Loucy (cell line): ENCODE data around the gene OGFOD2.

Experiments used
- H2AFZ ChIP-seq: fragments of 200-600 bp; sonication (generic); 2 replicates; pipeline ENCODE4 v1.6.0; 2016; ENCODE audit warnings: antibody characterized with exemption, mild to moderate bottlenecking, low read length, moderate library complexity
- H3F3A ChIP-seq: fragments of 200-600 bp; 2 replicates; pipeline ENCODE4 v1.6.0; 2016; ENCODE audit warnings: antibody characterized with exemption, low read depth, mild to moderate bottlenecking
- H3K27me3 ChIP-seq: fragments of 200-600 bp; sonication (generic); 2 replicates; pipeline ENCODE4 v1.6.1; 2014; ENCODE audit warnings: low read length, mild to moderate bottlenecking; ENCODE audit not compliant: insufficient read depth, poor library complexity, severe bottlenecking
- H3K36me3 ChIP-seq: fragments of 200-600 bp; sonication (generic); 2 replicates; pipeline ENCODE4 v1.6.1; 2016; ENCODE audit warnings: low read length; ENCODE audit not compliant: insufficient read depth
- H3K4me1 ChIP-seq: fragments of 200-600 bp; sonication (generic); 2 replicates; pipeline ENCODE4 v1.5.1; 2014; ENCODE audit warnings: low read length, mild to moderate bottlenecking; ENCODE audit not compliant: insufficient read depth, poor library complexity, severe bottlenecking
- H3K4me2 ChIP-seq: fragments of 200-600 bp; sonication (generic); 2 replicates; pipeline ENCODE4 v1.6.0; 2014; ENCODE audit warnings: antibody characterized with exemption, low read length, low read depth, mild to moderate bottlenecking; ENCODE audit not compliant: poor library complexity, severe bottlenecking
- H3K4me3 ChIP-seq: fragments of 200-600 bp; sonication (generic); 2 replicates; pipeline ENCODE4 v1.5.1; 2014; ENCODE audit warnings: low read length, mild to moderate bottlenecking, mixed read lengths; ENCODE audit not compliant: poor library complexity, severe bottlenecking
- H3K79me2 ChIP-seq: fragments of 200-600 bp; sonication (generic); 2 replicates; pipeline ENCODE4 v1.6.1; 2014; ENCODE audit warnings: low read length; ENCODE audit not compliant: insufficient read depth
- H3K9ac ChIP-seq: fragments of 200-600 bp; sonication (generic); 2 replicates; pipeline ENCODE4 v1.6.0; 2014; ENCODE audit warnings: mild to moderate bottlenecking, low read depth, low read length, moderate library complexity; ENCODE audit not compliant: poor library complexity, severe bottlenecking
- H3K9me2 ChIP-seq: fragments of 200-600 bp; sonication (generic); replicated peaks from 2 replicates; pipeline ENCODE4 v1.6.1; 2016; ENCODE audit warnings: low read depth, low read length, mixed read lengths
- H3K9me3 ChIP-seq: fragments of 200-600 bp; sonication (generic); 2 replicates; pipeline ENCODE4 v1.6.1; 2014; ENCODE audit warnings: mild to moderate bottlenecking, antibody characterized with exemption, low read length, low read depth; ENCODE audit not compliant: insufficient read depth
- H4K20me1 ChIP-seq: fragments of 200-600 bp; sonication (generic); 2 replicates; pipeline ENCODE4 v1.6.0; 2014; ENCODE audit warnings: antibody characterized with exemption, low read length, mild to moderate bottlenecking; ENCODE audit not compliant: insufficient read depth, poor library complexity, severe bottlenecking
- CTCF ChIP-seq: fragments of 200-600 bp; sonication (generic); conservative IDR thresholded peaks from 2 replicates; pipeline ENCODE4 v1.5.1; 2014; ENCODE audit warnings: mild to moderate bottlenecking, antibody characterized with exemption, low read length
- EZH2phosphoT487 ChIP-seq: fragments of 200-600 bp; IDR thresholded peaks from 2 replicates; pipeline ENCODE4 v1.6.1; 2018; ENCODE audit warnings: antibody characterized with exemption, mild to moderate bottlenecking, moderate library complexity, borderline replicate concordance

OGFOD2 gene

GRCh38 chr12:122960193-122960569 is 14.9 kb upstream of the OGFOD2 start:
- H4K20me1 ChIP-seq, result no peaks in the 10 kb centered on the region
- H3K9ac ChIP-seq, result no peak overlapping the region
- H3K36me3 ChIP-seq, result no peaks in the 10 kb centered on the region
- no peak overlapping the region for H3K4me2 ChIP-seq
- H3K79me2 ChIP-seq, result no peaks in the 10 kb centered on the region
- H3K4me3 ChIP-seq, result no peak overlapping the region
- TF ChIP-seq EZH2phosphoT487 (no peak), CTCF (no peak)
- H3K4me1 ChIP-seq, result no peaks in the 10 kb centered on the region
- no peaks in the 10 kb centered on the region for H3K27me3 ChIP-seq
- H3K9me2 ChIP-seq, result no peaks in the 10 kb centered on the region
- no peak overlapping the region for H2AFZ ChIP-seq
- H3F3A ChIP-seq, result no peaks in the 10 kb centered on the region
- H3K9me3 ChIP-seq, result no peaks in the 10 kb centered on the region

DNA sequence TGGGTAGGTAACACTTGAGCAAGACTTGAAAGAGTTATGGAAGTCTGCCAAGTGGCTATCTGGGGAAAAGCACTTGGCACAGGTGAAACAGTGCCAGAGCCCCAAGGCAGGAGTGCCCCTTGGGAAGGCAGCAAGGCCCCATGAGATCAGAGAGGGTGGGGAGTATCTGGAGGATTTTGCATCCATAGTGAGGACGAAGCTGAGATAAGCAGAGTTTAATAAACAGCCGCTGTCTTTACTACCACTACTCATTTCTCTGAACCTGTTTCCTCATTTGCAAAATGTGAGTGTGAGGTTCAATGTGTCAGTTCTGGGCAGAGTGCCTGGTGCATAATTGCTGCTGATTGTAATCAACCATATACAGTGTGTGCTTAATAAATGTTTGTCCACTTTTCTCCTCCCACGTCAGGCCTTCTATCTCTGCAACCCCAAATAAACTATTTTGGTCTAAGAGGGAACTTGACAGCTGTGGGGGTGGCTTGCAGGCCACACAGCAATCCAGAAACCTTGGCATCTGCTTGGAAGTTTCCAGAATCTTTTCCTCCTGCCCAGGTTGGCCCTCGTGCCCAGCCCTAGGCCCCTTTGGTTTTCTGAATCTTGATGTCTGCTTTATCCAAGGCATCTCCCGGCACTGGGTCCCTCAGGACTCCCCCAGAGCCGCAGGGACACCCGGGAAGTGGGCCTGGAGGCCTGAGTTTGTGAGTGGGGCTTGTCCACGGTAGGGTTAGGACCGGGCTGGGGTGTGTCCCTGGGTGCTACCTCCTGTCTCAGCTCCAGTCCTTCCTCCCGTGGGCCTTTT is 13.3 kb upstream of the OGFOD2 start:
- no peak overlapping the region for H2AFZ ChIP-seq
- no peaks in the 10 kb centered on the region for H3K9me3 ChIP-seq
- H3K9me2 ChIP-seq, result no peaks in the 10 kb centered on the region
- no peak overlapping the region for H3K4me3 ChIP-seq
- no peaks in the 10 kb centered on the region for H3K79me2 ChIP-seq
- TF ChIP-seq CTCF, result no peak
- no peak for TF ChIP-seq EZH2phosphoT487
- H3K36me3 ChIP-seq, result no peaks in the 10 kb centered on the region
- H3K4me1 ChIP-seq, result peaks cover 8% of the 10 kb centered on the region
- no peak overlapping the region for H3K9ac ChIP-seq
- H3K4me2 ChIP-seq, result no peak overlapping the region
- no peaks in the 10 kb centered on the region for H3F3A ChIP-seq
- H4K20me1 ChIP-seq, result no peaks in the 10 kb centered on the region
- no peaks in the 10 kb centered on the region for H3K27me3 ChIP-seq

GRCh38 chr12:122963941-122964265 is 11.1 kb upstream of the OGFOD2 start:
- Histone ChIP-seq H3K27me3 (no peaks in the 10 kb centered on the region), H3K4me3 (no peak overlapping the region), H3K9me2 (no peaks in the 10 kb centered on the region), H3K79me2 (no peaks in the 10 kb centered on the region), H2AFZ (no peak overlapping the region), H4K20me1 (no peaks in the 10 kb centered on the region), H3K36me3 (no peaks in the 10 kb centered on the region), H3K9ac (no peak overlapping the region), H3K4me2 (no peak overlapping the region), H3F3A (no peaks in the 10 kb centered on the region), H3K4me1 (peaks cover 8% of the 10 kb centered on the region), H3K9me3 (no peaks in the 10 kb centered on the region)
- no peak for TF ChIP-seq EZH2phosphoT487
- no peak for TF ChIP-seq CTCF
